HT-29 (cell line): Measurements from ENCODE around the gene LLGL1. TPM values are rescaled to one million over a fixed set of nuclear protein-coding genes. Genes with fewer than 3 reads are reported as not detected.

Source experiments
- DNase-seq: peaks from one replicate; pipeline ENCODE4 v3.0.0-alpha.2; 2015; ENCODE audit warnings: low spot score
- total RNA-seq: library from RNA; depleted of rRNA; stranded (reverse); fragments of >200 nt; shearing (Covaris generic); gene quantifications from 2 replicates; pipeline ENCODE4 v1.2.3, GENCODE V29; 2014; rRNA removed

Gene LLGL1
- total RNA-seq: 33.2 and 35.0 TPM in 2 replicates

- peak; percentile 87 for DNase-seq
These were observed at the start of gene LLGL1 for GRCh38 chr17:18225121-18225641. Gene LLGL1, plus strand, starts transcription at chr17:18225635. Its CDS starts 48 bp downstream, at chr17:18225683.

GRCh38 chr17:18176176-18176575 is 49.3 kb upstream of the LLGL1 start:
- DNase-seq: no peak

DNA sequence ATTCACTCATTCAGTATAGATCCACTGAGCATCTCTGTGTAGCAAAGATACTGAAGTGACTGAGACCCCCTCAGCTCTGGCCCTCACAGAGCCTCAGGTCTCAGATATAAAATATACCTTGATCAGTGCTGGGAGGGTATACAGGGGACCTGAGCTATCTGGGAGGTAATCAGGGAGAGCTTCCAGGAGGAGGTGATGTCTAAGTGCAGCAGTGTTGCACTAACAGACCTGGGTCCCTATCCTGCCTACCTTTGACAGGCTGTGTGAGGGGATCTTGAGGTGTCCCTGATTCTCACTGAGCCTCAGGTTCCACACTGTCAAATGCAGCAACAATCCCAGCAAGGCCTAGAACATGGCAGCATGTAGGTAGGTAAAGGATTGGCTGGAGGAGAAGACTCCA is 48.3 kb upstream of the LLGL1 start:
- no peak for DNase-seq

DNA sequence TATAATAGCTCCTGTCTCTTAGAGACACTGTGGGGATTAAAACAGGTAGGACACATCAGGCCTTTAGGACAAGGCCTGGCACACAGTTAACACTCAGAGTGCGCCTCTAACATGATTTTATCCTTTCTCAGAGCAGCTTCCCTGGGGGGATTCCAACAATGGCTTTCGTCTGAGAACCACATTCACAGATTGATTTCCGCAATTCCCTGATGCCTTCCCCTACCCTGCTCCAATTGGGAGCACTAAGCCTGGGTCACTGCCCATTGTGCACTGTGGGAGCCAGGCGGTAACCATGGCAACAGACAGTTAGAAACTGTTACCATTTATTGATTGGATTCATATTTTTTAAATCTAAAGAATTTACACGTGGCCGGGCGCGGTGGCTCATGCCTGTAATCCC is 47.7 kb upstream of the LLGL1 start:
- no peak for DNase-seq

DNA sequence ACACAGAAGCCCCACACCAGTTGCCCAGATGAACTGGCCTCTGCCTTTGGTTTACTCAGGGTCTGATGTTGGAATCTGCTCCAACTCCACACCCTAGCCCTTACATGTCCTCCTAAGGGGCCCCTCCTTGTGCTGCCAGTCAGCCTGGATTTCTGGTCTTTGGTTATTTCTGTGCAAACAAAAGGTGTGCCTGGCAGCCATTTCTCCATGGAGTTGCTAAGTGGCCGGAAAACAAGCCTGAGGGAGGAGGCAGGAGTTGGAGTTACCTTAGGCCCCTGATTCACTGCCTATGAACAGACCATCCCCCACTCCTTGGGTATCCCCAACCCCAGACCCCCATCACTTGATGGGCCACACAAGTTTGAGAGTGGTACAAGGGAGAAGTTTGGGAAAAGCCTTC is 46.2 kb upstream of the LLGL1 start:
- no peak for DNase-seq

DNA sequence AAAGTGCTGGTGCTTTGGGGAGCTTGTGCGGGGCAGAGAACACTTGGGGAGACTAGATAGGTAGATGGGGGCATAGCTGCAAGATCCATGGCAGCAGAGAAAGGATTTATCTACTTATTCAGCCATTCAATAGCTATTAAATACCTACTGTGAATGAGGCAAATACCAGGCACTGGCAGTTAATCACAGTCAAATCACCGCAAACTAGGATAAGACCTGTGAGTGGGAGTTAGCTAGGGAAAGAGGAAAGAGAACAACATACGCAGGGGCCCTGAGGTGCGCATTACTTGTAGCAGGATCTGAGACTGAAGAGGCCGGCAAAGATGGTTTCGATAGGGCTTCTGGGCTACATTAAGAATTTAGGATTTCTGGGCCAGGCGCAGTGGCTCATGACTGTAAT is 45.6 kb upstream of the LLGL1 start:
- DNase-seq: no peak

GRCh38 chr17:18181358-18181757 is 44.1 kb upstream of the LLGL1 start:
- no peak for DNase-seq

DNA sequence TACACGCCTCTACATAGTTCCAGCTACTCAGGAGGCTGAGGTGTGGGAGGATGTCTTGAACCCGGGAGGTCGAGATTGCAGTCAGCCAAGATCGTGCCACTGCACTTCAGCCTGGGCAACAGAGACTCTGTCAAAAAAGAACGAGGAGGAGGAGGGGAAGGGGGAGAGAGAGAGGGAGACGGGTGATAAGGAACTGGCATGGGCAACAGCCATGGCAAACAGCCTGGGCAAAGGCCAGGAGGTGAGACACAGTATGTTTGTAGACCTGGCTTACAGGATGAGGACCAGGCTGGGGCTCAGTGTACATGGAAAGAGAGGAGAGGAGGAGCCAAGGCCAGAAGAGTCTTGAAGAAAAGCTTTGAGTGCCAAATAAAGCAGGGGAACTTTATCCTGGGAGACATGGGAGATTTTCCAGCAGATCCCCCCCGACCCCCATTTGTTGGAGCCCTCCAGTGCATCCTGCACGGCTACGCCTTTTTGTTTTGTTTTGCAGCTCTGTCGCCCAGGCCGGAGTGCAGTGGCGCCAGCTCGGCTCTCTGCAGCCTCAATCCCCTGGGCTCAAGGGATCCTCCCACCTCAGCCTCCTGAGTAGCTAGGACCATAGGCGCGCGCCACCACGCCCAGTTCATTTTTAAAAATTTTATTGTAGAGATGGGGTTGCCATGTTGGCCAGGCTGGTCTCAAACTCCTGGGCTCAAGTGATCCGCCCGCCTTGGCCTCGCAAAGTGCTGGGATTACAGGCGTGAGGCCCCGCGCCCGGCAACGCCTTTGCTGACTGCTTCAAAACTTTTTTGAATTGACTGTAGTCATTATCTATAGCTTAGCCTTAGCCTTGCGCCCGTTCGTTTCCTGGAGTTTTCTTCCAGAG is 43.1 kb upstream of the LLGL1 start:
- peak; percentile 11 for DNase-seq

GRCh38 chr17:18182978-18183333 is 42.5 kb upstream of the LLGL1 start:
- DNase-seq: no peak

DNA sequence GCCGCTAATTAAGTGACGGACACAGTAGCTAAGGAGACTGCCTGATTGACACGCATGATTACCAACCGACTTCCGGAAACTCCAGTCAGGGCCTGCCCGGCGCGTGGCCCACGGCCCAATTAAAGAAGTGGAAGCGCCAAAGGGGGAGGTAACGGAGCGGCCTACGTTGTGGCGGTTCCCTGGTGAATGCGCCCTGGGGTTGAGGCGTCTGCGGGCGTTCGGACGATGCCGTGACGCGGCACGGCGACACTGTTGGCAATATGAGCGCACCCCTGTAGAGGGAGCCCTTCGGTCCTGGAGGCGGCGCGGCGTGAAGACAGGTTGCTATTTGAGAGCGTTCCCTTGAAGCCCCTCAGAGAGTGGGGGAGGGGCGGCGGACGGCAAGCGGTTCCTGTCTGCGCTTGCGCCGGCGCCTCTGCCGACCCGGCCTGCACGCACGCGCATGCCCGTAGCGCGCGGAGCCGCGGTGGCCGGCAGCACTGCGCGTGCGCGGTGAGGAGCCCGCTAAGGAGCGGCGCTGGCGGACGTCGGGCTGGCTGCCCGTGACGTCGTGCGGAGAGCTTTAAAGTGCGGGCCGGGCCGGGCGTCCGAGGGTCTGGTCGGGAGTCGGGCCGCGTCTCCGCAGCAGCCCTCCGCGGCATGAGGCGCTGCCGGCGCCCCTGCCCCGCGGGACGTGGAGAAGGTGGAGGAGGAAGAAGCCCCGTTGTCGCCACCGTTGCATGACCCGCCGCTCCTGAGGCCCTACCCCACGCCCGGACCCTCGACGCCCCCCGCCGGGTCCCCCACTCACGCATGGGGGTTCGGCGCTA is 41.9 kb upstream of the LLGL1 start, which contains the start of gene ALKBH5:
ALKBH5 (plus strand) TSS at position 495 of the 809 bp plus-strand sequence. CDS start 416 bp downstream, outside the sequence.
- DNase-seq: peak; percentile 93

GRCh38 chr17:18184143-18185031 is 41.0 kb upstream of the LLGL1 start:
- DNase-seq: peak; percentile 22

- DNase-seq: no peak
These were observed 40.0 kb upstream of the LLGL1 start for GRCh38 chr17:18185391-18185790.

GRCh38 chr17:18185832-18186626 is 39.4 kb upstream of the LLGL1 start:
- no peak for DNase-seq

DNA sequence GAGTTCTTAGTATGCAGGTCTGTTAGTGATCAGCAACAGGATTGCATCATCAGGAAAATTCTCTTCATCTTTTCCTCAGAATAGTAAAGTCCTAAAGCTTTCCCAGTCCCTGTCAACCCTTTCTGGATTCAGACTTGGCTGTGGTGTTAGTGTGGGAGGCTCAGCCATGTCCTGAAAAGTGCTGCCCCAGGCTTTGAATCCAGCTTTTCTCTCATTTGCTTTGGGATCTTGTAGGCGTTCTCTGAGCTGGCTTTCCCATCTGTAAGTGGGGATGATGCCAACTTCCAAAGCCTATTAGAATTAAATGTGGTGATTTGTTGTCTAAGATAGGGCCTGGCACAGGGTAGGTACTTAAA is 38.8 kb upstream of the LLGL1 start:
- no peak for DNase-seq

DNA sequence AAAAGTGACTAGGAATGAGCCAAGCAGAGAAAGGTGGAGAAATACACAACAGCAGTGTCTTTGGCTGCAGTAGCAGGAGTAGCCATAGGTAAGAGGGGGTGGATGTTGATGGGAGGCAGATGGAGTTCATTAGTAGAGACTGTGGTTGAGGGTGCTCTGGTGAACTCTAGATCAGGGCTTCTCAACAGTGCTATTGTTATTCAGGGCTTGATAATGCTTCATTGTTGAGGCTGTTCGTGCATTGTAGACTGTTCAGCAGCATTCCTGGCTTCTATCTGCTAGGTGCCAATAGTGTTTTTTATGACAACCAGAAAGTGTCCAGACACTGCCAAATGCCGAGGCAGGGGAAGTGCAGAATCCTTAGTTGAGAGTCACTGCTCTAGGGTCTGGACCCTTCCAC is 38.2 kb upstream of the LLGL1 start:
- no peak for DNase-seq

DNA sequence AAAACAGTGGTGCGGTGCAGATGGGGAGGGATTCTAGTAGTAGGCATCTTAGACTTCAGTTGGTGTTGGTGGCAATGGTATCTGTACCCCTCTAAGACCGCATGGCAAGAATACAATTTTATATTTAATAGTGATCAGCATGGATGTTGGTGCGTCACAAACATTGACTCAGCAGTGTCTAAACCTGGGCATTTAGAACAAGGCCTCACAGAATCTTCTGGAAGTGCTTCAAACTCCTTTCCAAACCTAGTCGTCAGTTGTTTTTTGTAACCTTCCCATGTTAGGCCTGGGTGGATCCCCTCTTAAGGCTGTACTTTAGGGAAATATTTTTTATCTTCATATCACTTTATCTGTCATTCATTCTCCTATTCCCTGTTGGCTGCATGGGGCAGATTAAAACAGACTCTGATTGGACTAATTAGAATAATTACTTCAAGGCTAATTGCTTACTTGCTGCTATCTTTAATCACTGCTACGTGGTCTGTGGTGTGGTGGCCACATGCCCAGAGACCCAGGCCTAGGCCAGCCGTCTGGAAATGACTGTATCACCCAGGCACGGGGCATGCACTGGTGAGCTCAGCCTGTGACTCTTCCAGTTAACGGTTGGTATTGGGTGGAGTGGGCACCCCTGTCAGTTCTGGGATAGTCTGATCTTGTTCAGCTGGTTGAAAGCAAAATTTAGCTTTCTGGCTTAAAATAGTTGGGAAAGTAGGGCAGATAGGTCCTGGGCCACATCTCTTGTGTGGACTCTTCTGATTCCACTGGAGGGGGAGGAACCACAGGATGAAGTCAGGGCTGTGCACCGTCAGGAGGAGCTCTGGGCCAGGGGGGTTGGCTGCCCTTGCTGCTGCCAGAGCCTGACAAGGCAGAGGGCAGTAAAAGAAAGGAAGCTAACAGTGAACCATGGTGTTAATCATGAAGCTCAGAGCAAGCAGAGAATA is 37.3 kb upstream of the LLGL1 start:
- DNase-seq: no peak

DNA sequence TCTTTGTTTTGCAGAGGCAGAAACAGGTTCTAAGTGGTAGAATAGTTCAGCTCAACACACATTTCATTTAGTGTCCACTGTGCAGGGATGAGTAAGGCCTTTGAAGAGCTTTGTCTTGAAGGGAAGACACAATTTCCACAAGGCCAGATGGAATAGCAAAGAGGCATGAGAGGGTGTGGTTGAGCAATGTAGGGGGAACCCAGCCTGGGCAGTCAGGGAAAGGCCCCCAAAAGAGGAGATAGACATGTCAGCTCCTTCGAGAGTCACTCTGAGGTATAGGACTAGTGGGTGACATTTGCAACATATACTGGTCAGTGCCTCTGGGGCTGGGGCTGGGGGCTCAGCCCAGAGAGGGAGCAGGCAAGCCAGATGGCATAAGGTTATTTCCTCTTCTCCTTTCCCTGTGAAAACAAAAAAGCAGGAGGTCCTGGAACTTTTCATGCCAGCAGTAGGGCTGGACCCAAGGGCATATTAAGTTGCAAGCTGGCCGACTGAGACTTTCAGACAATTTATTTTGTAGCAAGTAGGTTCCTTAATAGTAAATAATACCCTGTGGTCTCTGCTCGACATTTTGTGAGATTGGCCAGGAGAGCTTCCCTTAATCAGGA is 34.7 kb upstream of the LLGL1 start:
- no peak for DNase-seq

DNA sequence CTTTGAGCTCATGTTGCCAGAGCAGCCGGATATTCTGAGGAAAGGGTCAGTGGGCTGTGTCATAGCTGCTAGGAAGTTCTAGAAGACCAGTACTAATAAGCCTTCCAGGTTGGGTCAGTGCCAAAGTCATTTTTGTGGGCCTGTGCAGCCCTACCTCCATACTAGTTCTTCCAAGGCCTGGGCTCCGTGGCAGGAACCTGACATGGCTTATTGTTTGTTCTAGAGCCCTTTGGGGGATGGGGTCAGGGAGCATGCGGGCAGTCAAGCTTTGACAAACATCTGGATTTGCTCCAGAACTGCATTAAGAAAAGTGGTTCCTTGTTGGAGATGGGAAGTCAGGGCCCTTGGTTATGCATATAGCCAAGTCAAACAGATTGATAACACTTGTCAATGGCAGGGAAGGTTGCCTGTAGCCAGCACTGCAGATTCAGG is 34.2 kb upstream of the LLGL1 start:
- DNase-seq: no peak

DNA sequence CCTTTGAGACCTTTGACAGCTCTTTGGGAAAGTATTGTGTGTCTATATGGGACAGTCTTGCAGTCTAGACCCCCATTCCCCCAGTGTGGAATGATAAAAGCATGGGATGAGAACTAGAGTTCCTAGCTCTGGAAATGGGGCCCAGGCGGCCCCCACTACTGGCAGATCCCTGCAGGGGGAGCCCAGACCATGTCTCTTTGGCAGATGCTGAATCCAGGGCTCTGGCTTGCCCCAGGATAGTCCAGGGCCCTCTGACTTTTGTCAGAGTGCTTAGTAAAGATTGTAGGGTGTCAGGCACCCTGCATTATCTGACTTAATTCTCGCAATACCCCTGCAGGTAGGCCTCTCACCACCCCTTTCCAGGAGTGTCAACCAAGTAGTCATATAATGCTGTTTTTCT is 33.5 kb upstream of the LLGL1 start:
- peak; percentile 11 for DNase-seq
